ENCODE measurements around the gene MESP1. TPM values are rescaled to one million over a fixed set of nuclear protein-coding genes. Genes with fewer than 3 reads are reported as not detected.

The MESP1 gene
- total RNA-seq, 4 donors from 2014 or later: 0.61 to 1.7 (median 1.3) TPM

DNA sequence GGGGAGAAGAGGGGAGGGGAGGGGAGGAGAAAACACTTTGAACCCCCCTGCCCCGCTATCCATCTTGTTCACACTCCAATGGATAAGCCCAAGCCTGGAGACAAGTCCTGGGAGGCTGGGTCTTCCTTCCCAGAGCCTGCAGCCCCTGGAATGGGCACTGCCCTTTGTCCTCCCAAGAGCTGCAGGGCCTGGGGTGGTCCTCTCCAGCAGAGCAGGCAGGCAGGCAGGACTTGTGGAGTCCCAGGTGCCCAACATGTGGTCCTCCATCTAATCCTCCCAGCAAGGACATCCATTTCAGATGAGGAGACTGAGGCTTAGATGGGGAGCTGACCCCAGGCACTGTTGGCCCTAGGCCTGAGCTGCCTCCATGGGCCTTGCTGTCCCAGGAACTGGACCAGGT lies 14.6 kb upstream of the MESP1 start:
- WGBS, 2 donors: 45 to 100% methylated on average over 1 of the region's 1 CpG
- H3K4me3 ChIP-seq (ENCODE audit: low read depth, poor library complexity, severe bottlenecking): no peak overlapping the region
- no peak for DNase-seq (ENCODE audit: low spot score in 2 of 2)
- intact Hi-C loops (cut with DNase I; ENCODE audit: low total_unique reads): loop anchor here (5.0 kb wide), 1 partner anchor 107 kb away; no protein-coding TSS in a partner anchor
- TF ChIP-seq POLR2A (IDR thresholded peaks at IDR 0.05): no peak
- TF ChIP-seq, protein P1, sequence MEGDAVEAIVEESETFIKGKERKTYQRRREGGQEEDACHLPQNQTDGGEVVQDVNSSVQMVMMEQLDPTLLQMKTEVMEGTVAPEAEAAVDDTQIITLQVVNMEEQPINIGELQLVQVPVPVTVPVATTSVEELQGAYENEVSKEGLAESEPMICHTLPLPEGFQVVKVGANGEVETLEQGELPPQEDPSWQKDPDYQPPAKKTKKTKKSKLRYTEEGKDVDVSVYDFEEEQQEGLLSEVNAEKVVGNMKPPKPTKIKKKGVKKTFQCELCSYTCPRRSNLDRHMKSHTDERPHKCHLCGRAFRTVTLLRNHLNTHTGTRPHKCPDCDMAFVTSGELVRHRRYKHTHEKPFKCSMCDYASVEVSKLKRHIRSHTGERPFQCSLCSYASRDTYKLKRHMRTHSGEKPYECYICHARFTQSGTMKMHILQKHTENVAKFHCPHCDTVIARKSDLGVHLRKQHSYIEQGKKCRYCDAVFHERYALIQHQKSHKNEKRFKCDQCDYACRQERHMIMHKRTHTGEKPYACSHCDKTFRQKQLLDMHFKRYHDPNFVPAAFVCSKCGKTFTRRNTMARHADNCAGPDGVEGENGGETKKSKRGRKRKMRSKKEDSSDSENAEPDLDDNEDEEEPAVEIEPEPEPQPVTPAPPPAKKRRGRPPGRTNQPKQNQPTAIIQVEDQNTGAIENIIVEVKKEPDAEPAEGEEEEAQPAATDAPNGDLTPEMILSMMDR (IDR thresholded peaks at IDR 0.05): no peak

- TF ChIP-seq, protein P1 (IDR thresholded peaks at IDR 0.05): no peak
- TF ChIP-seq POLR2A (IDR thresholded peaks at IDR 0.05): no peak
- intact Hi-C loops (cut with DNase I; ENCODE audit: low total_unique reads): no loop called here
- H3K4me3 ChIP-seq (ENCODE audit: low read depth, poor library complexity, severe bottlenecking): no peak overlapping the region
- WGBS, 2 donors: 65 to 70% methylated on average over 5 of the region's 5 CpGs
- peak in 1 of 2 donors; percentile 77 for DNase-seq (ENCODE audit: low spot score in 2 of 2)
These were observed 10.9 kb upstream of the MESP1 start for GRCh38 chr15:89761929-89762328.

GRCh38 chr15:89761009-89761831 lies 10.2 kb upstream of the MESP1 start:
- 60 to 68% methylated on average over 16 to 18 of the region's 18 CpGs for WGBS, 2 donors
- TF ChIP-seq, protein P1 (IDR thresholded peaks at IDR 0.05): no peak
- TF ChIP-seq POLR2A (IDR thresholded peaks at IDR 0.05): no peak
- intact Hi-C loops (cut with DNase I; ENCODE audit: low total_unique reads): no loop called here
- H3K4me3 ChIP-seq (ENCODE audit: low read depth, poor library complexity, severe bottlenecking): no peak overlapping the region
- DNase-seq (ENCODE audit: low spot score in 2 of 2): peak in 1 of 2 donors; percentile 80

DNA sequence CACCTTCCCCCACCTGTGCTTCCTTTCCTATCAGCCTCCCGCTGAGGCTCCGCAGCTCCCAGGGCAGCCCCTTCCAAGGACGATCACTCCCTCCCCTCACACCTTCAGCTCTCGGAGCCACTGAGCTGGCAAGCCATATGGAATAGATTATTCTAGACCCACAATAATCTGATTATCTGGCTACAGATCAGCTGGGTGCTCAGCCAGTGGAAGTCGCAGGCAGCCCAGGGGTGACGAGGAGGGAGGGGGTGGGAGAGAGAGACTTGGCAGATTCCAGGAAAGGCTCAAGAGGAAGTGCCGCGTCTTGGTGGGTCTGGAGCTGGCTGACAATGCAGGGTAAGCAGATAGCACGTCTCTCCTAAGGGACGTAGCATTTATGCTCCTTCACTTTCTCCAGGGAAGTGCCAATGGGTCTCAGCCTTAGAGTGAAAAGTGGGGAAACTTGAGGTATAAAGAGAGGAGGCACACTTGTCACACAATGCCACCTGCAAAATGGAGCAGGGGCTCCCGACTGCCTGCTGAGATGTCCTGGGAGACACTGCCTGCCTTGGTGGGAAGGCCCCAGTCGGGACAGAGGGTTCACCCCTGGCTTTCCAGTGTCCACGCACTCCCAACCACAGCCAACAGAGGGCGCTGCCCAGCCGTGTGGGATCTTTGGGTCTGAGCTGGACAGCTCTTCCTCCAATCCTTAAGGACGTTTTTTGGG lies 9.4 kb upstream of the MESP1 start:
- no peak overlapping the region for H3K4me3 ChIP-seq (ENCODE audit: low read depth, poor library complexity, severe bottlenecking)
- intact Hi-C loops (cut with DNase I; ENCODE audit: low total_unique reads): no loop called here
- TF ChIP-seq, protein P1 (IDR thresholded peaks at IDR 0.05): peak in 2 of 3 donors; percentile 54 to 68
- TF ChIP-seq POLR2A (IDR thresholded peaks at IDR 0.05): no peak
- peak; percentile 79 to 97 for DNase-seq (ENCODE audit: low spot score in 2 of 2)
- 38 to 41% methylated on average over 16 of the region's 16 CpGs for WGBS, 2 donors

GRCh38 chr15:89759835-89760234 lies 8.8 kb upstream of the MESP1 start:
- no peak overlapping the region for H3K4me3 ChIP-seq (ENCODE audit: low read depth, poor library complexity, severe bottlenecking)
- 85% methylated on average over 3 of the region's 3 CpGs for WGBS, 2 donors
- TF ChIP-seq, protein P1 (IDR thresholded peaks at IDR 0.05): no peak
- TF ChIP-seq POLR2A (IDR thresholded peaks at IDR 0.05): no peak
- DNase-seq (ENCODE audit: low spot score in 2 of 2): no peak
- intact Hi-C loops (cut with DNase I; ENCODE audit: low total_unique reads): no loop called here
